Panc1 (cell line): ENCODE measurements around the gene METRN. TPM values are rescaled to one million over a fixed set of nuclear protein-coding genes. Genes with fewer than 3 reads are reported as not detected.

Experiments
- ATAC-seq: fragments of 200-7000 bp; cut with Tn5 transposase; 2 replicates; pipeline ENCODE4 v1.9.1; 2020; ENCODE audit warnings: mild to moderate bottlenecking, moderate library complexity
- BruUV-seq: library from RNA; stranded (reverse); fragments of 400-500 nt; replicated peaks from 2 replicates; lab custom pipeline; 2021; lab: Mats Ljungman, UMichigan
- CTCF ChIA-PET: fragments of 300-600 bp; sonication (Branson Sonifier 250); formaldehyde crosslinking; loops from one replicate; lab custom pipeline; 2022; ENCODE audit warnings: antibody characterized with exemption; lab: Charles Lee
- POLR2A ChIA-PET: fragments of 300-600 bp; sonication (Branson Sonifier 250); formaldehyde crosslinking; loops from one replicate; lab custom pipeline; 2022; ENCODE audit warnings: antibody characterized with exemption; lab: Charles Lee
- DNase-seq: peaks from one replicate; pipeline ENCODE4 v3.0.0-alpha.2; 2010; ENCODE audit warnings: low read depth, low spot score
- H3K27ac ChIP-seq: 2 replicates; pipeline ENCODE4 v1.5.1; 2011; ENCODE audit warnings: mild to moderate bottlenecking, low read length, inconsistent platforms
- H3K27me3 ChIP-seq: fragments of 200-500 bp; sonication (Bioruptor generic); 2 replicates; pipeline ENCODE4 v1.6.0; 2014; ENCODE audit warnings: low read length, inconsistent platforms; ENCODE audit not compliant: control insufficient read depth, insufficient read depth
- H3K36me3 ChIP-seq: fragments of 200-500 bp; sonication (Bioruptor generic); 2 replicates; pipeline ENCODE4 v1.5.1; 2014; ENCODE audit warnings: inconsistent platforms, mild to moderate bottlenecking, low read length, moderate library complexity; ENCODE audit not compliant: control insufficient read depth, insufficient read depth
- H3K4me1 ChIP-seq: 2 replicates; pipeline ENCODE4 v1.5.1; 2011; ENCODE audit warnings: inconsistent platforms, mild to moderate bottlenecking, low read length, moderate library complexity; ENCODE audit not compliant: control insufficient read depth, insufficient read depth
- H3K4me3 ChIP-seq, 2 experiments: 2 replicates each; pipeline ENCODE4 v1.5.1; 2011 to 2012; ENCODE audit warnings: low read depth in 2 of 2, low read length in 2 of 2, mild to moderate bottlenecking in 2 of 2, inconsistent platforms in 1 of 2, moderate library complexity in 1 of 2
- H3K9me3 ChIP-seq: fragments of 200-500 bp; sonication (Bioruptor generic); 2 replicates; pipeline ENCODE4 v1.5.1; 2014; ENCODE audit warnings: low read depth, mild to moderate bottlenecking, inconsistent platforms, low read length, moderate library complexity; ENCODE audit not compliant: control insufficient read depth, insufficient read depth
- CTCF ChIP-seq: fragments of 450-650 bp; IDR thresholded peaks from 2 replicates; pipeline ENCODE4 v1.5.1; 2017; ENCODE audit warnings: mild to moderate bottlenecking
- POLR2AphosphoS5 ChIP-seq: IDR thresholded peaks from 2 replicates; pipeline ENCODE4 v1.6.1; 2012; ENCODE audit warnings: mild to moderate bottlenecking, low read depth, low read length, moderate library complexity
- REST ChIP-seq, 2 experiments: IDR thresholded peaks; 2 replicates each; pipeline ENCODE4 v1.6.1; 2011 to 2012; ENCODE audit warnings: low read depth in 2 of 2, control low read depth in 1 of 2, low read length in 1 of 2, mild to moderate bottlenecking in 1 of 2, moderate library complexity in 1 of 2; ENCODE audit not compliant: insufficient read depth in 1 of 2
- SIN3A ChIP-seq: IDR thresholded peaks from 2 replicates; pipeline ENCODE4 v1.6.1; 2012; ENCODE audit warnings: low read depth, mild to moderate bottlenecking, low read length, moderate library complexity, borderline replicate concordance; ENCODE audit not compliant: insufficient read depth
- TCF7L2 ChIP-seq: IDR thresholded peaks from 2 replicates; pipeline ENCODE4 v1.6.1; 2011; ENCODE audit warnings: mild to moderate bottlenecking, low read depth, low read length, inconsistent platforms
- in situ Hi-C: cut with HindIII; loops from 2 replicates; pipeline ENCODE4 v1.10.0; 2016; ENCODE audit warnings: low sequenced_read_pairs, low pct_unique_long_range_greater_than_20kb
- intact Hi-C: fragments of 100-400 bp; cut with micrococcal nuclease; formaldehyde crosslinking; loops from one replicate; pipeline ENCODE4 v1.10.0; 2022; ENCODE audit not compliant: unreplicated experiment
- total RNA-seq: library from RNA; stranded (reverse); gene quantifications from one replicate; pipeline ENCODE4 v1.2.1, GENCODE V29; 2021; ENCODE audit not compliant: unreplicated experiment

METRN gene
- total RNA-seq, 1 experiment from 2014 or later, result 407 TPM

- Histone ChIP-seq H3K27me3 (no peaks in the 10 kb centered on the region), H3K9me3 (no peaks in the 10 kb centered on the region), H3K27ac (no peak overlapping the region), H3K4me3 (no peak overlapping the region), H3K36me3 (peaks cover 5% of the 10 kb centered on the region), H3K4me1 (peaks cover 8% of the 10 kb centered on the region; the same call in 1 of the 2 replicates)
- DNase-seq, result no peak
- ChIA-PET CTCF (interaction anchor here (0.6 kb wide), 1 partner anchor 12 kb away, joined by 6 read pairs; no protein-coding TSS in a partner anchor), POLR2A (no interaction called here)
- intact Hi-C loops, result no loop called here
- ATAC-seq, result no peak
- in situ Hi-C loops, result no loop called here
- TF ChIP-seq CTCF, result no peak
- TF ChIP-seq POLR2AphosphoS5, result no peak
- no peak for TF ChIP-seq TCF7L2
- TF ChIP-seq REST (IDR thresholded peaks at IDR 0.05; ENCODE audit: insufficient read depth in 1 of 2, low read depth in 2 of 2, low read length in 1 of 2), result no peak
- no peak for TF ChIP-seq SIN3A
- no TSS peak for BruUV-seq
These were observed 21.1 kb downstream of the METRN start for GRCh38 chr16:735982-736453.

- no peak for ATAC-seq
- in situ Hi-C loops, result no loop called here
- POLR2A ChIA-PET, result no interaction called here
These were observed 22.1 kb downstream of the METRN start for GRCh38 chr16:736936-737481.

More at GRCh38 chr16:736936-737481, 22.1 kb downstream of the METRN start:
- TF ChIP-seq SIN3A (no peak), TCF7L2 (no peak), REST (IDR thresholded peaks at IDR 0.05; ENCODE audit: insufficient read depth in 1 of 2, low read depth in 2 of 2, low read length in 1 of 2) (no peak), CTCF (no peak), POLR2AphosphoS5 (no peak)
- H3K4me3 ChIP-seq, result no peak overlapping the region
- CTCF ChIA-PET, result no interaction called here
- H3K36me3 ChIP-seq, result peaks cover 5% of the 10 kb centered on the region
- intact Hi-C loops, result no loop called here
- BruUV-seq, result no TSS peak
- H3K9me3 ChIP-seq, result no peaks in the 10 kb centered on the region
- DNase-seq, result no peak
- no peaks in the 10 kb centered on the region for H3K27me3 ChIP-seq
- peaks cover 8% of the 10 kb centered on the region; the same call in 1 of the 2 replicates for H3K4me1 ChIP-seq
- H3K27ac ChIP-seq, result no peak overlapping the region
